ENCODE measurements around the gene NCAM2. TPM values are rescaled to one million over a fixed set of nuclear protein-coding genes. Genes with fewer than 3 reads are reported as not detected.

The NCAM2 gene
- total and polyA plus RNA-seq, 5 donors from 2014 or later: not detected

- peaks cover 0 to 2% of the 10 kb centered on the region in 2 experiments for H3K9me3 ChIP-seq (ENCODE audit: control insufficient read depth in 2 of 2, low read length in 2 of 2)
- no peaks in the 10 kb centered on the region for H3K4me1 ChIP-seq (ENCODE audit: control insufficient read depth, insufficient read depth, low read length, poor library complexity, severe bottlenecking)
- DNase-seq (no peak), ATAC-seq (ENCODE audit: low read depth in 2 of 2) (no peak)
- no peak overlapping the region for H3K27ac ChIP-seq (ENCODE audit: insufficient read depth, low read length, poor library complexity, severe bottlenecking)
- Mint-ChIP-seq H3K4me3 (no peak overlapping the region), H3K4me1 (no peaks in the 10 kb centered on the region), H3K9me3 (peaks cover 0 to 8% (median 2%) of the 10 kb centered on the region in 7 donors), H3K27ac (no peak overlapping the region), H3K27me3 (no peaks in the 10 kb centered on the region), H3K36me3 (no peaks in the 10 kb centered on the region)
- no peak overlapping the region for H3K4me3 ChIP-seq (ENCODE audit: low read depth, low read length)
- no peaks in the 10 kb centered on the region for H3K36me3 ChIP-seq (ENCODE audit: control insufficient read depth, insufficient read depth, low read length)
- no peaks in the 10 kb centered on the region for H3K27me3 ChIP-seq (ENCODE audit: control insufficient read depth, insufficient read depth, low read length)
Observed at GRCh38 chr21:21028275-21028820, 30.1 kb downstream of the NCAM2 start.

GRCh38 chr21:21029164-21029563 lies 31.0 kb downstream of the NCAM2 start:
- DNase-seq: no peak
- no peak overlapping the region for H3K4me3 Mint-ChIP-seq
- H3K36me3 ChIP-seq (ENCODE audit: control insufficient read depth, insufficient read depth, low read length): no peaks in the 10 kb centered on the region

GRCh38 chr21:21030311-21030710 lies 32.1 kb downstream of the NCAM2 start:
- Histone ChIP-seq H3K27me3 (ENCODE audit: control insufficient read depth, insufficient read depth, low read length) (no peaks in the 10 kb centered on the region), H3K9me3 (ENCODE audit: control insufficient read depth in 2 of 2, low read length in 2 of 2) (peaks cover 0 to 2% of the 10 kb centered on the region in 2 experiments), H3K4me1 (ENCODE audit: control insufficient read depth, insufficient read depth, low read length, poor library complexity, severe bottlenecking) (no peaks in the 10 kb centered on the region), H3K36me3 (ENCODE audit: control insufficient read depth, insufficient read depth, low read length) (no peaks in the 10 kb centered on the region), H3K4me3 (ENCODE audit: low read depth, low read length) (no peak overlapping the region), H3K27ac (ENCODE audit: insufficient read depth, low read length, poor library complexity, severe bottlenecking) (no peak overlapping the region)
- Mint-ChIP-seq H3K36me3 (no peaks in the 10 kb centered on the region), H3K4me1 (no peaks in the 10 kb centered on the region), H3K27ac (no peak overlapping the region), H3K4me3 (no peak overlapping the region), H3K9me3 (peaks cover 0 to 10% (median 2%) of the 10 kb centered on the region in 7 donors), H3K27me3 (no peaks in the 10 kb centered on the region)
- ATAC-seq (ENCODE audit: low read depth in 2 of 2): no peak
- no peak for DNase-seq

More at GRCh38 chr21:21029164-21029563, 31.0 kb downstream of the NCAM2 start:
- Mint-ChIP-seq H3K27me3 (no peaks in the 10 kb centered on the region), H3K9me3 (peaks cover 0 to 10% (median 2%) of the 10 kb centered on the region in 7 donors), H3K36me3 (no peaks in the 10 kb centered on the region), H3K4me1 (no peaks in the 10 kb centered on the region), H3K27ac (no peak overlapping the region)
- ATAC-seq (ENCODE audit: low read depth in 2 of 2): no peak
- Histone ChIP-seq H3K27me3 (ENCODE audit: control insufficient read depth, insufficient read depth, low read length) (no peaks in the 10 kb centered on the region), H3K27ac (ENCODE audit: insufficient read depth, low read length, poor library complexity, severe bottlenecking) (no peak overlapping the region), H3K4me1 (ENCODE audit: control insufficient read depth, insufficient read depth, low read length, poor library complexity, severe bottlenecking) (no peaks in the 10 kb centered on the region), H3K4me3 (ENCODE audit: low read depth, low read length) (no peak overlapping the region), H3K9me3 (ENCODE audit: control insufficient read depth in 2 of 2, low read length in 2 of 2) (peaks cover 0 to 2% of the 10 kb centered on the region in 2 experiments)

- no peak overlapping the region for H3K4me3 ChIP-seq (ENCODE audit: low read depth, low read length)
- Mint-ChIP-seq H3K27ac (no peak overlapping the region), H3K36me3 (no peaks in the 10 kb centered on the region), H3K27me3 (no peaks in the 10 kb centered on the region), H3K9me3 (peaks cover 0 to 14% (median 2%) of the 10 kb centered on the region in 7 donors), H3K4me1 (no peaks in the 10 kb centered on the region), H3K4me3 (no peak overlapping the region)
- no peak for DNase-seq
- H3K36me3 ChIP-seq (ENCODE audit: control insufficient read depth, insufficient read depth, low read length): no peaks in the 10 kb centered on the region
- no peak overlapping the region for H3K27ac ChIP-seq (ENCODE audit: insufficient read depth, low read length, poor library complexity, severe bottlenecking)
- no peaks in the 10 kb centered on the region for H3K27me3 ChIP-seq (ENCODE audit: control insufficient read depth, insufficient read depth, low read length)
- H3K4me1 ChIP-seq (ENCODE audit: control insufficient read depth, insufficient read depth, low read length, poor library complexity, severe bottlenecking): no peaks in the 10 kb centered on the region
- no peak for ATAC-seq (ENCODE audit: low read depth in 2 of 2)
- no peaks in the 10 kb centered on the region for H3K9me3 ChIP-seq (ENCODE audit: control insufficient read depth in 2 of 2, low read length in 2 of 2)
Observed at GRCh38 chr21:21034036-21034435, 35.8 kb downstream of the NCAM2 start.

- peaks cover 0 to 15% (median 3%) of the 10 kb centered on the region in 7 donors for H3K9me3 Mint-ChIP-seq
- no peaks in the 10 kb centered on the region for H3K36me3 Mint-ChIP-seq
- H3K36me3 ChIP-seq (ENCODE audit: control insufficient read depth, insufficient read depth, low read length): no peaks in the 10 kb centered on the region
- H3K27me3 ChIP-seq (ENCODE audit: control insufficient read depth, insufficient read depth, low read length): no peaks in the 10 kb centered on the region
- H3K4me1 ChIP-seq (ENCODE audit: control insufficient read depth, insufficient read depth, low read length, poor library complexity, severe bottlenecking): no peaks in the 10 kb centered on the region
- no peaks in the 10 kb centered on the region for H3K27me3 Mint-ChIP-seq
- H3K4me1 Mint-ChIP-seq: no peaks in the 10 kb centered on the region
- DNase-seq: no peak
- H3K27ac ChIP-seq (ENCODE audit: insufficient read depth, low read length, poor library complexity, severe bottlenecking): no peak overlapping the region
- H3K9me3 ChIP-seq (ENCODE audit: control insufficient read depth in 2 of 2, low read length in 2 of 2): peaks cover 0 to 2% of the 10 kb centered on the region in 2 experiments
- no peak for ATAC-seq (ENCODE audit: low read depth in 2 of 2)
- no peak overlapping the region for H3K4me3 Mint-ChIP-seq
- no peak overlapping the region for H3K27ac Mint-ChIP-seq
- H3K4me3 ChIP-seq (ENCODE audit: low read depth, low read length): no peak overlapping the region
Observed at GRCh38 chr21:21039624-21040170, 41.5 kb downstream of the NCAM2 start.

GRCh38 chr21:21045518-21045917 lies 47.3 kb downstream of the NCAM2 start:
- H3K4me3 ChIP-seq (ENCODE audit: low read depth, low read length): no peak overlapping the region
- H3K27me3 ChIP-seq (ENCODE audit: control insufficient read depth, insufficient read depth, low read length): no peaks in the 10 kb centered on the region
- H3K27ac ChIP-seq (ENCODE audit: insufficient read depth, low read length, poor library complexity, severe bottlenecking): no peak overlapping the region
- no peaks in the 10 kb centered on the region for H3K36me3 Mint-ChIP-seq
- no peaks in the 10 kb centered on the region for H3K36me3 ChIP-seq (ENCODE audit: control insufficient read depth, insufficient read depth, low read length)
- peaks cover 0 to 16% (median 5%) of the 10 kb centered on the region in 7 donors for H3K9me3 Mint-ChIP-seq
- H3K4me1 ChIP-seq (ENCODE audit: control insufficient read depth, insufficient read depth, low read length, poor library complexity, severe bottlenecking): no peaks in the 10 kb centered on the region
- DNase-seq: no peak
- no peaks in the 10 kb centered on the region for H3K4me1 Mint-ChIP-seq
- no peak overlapping the region for H3K27ac Mint-ChIP-seq
- no peaks in the 10 kb centered on the region for H3K9me3 ChIP-seq (ENCODE audit: control insufficient read depth in 2 of 2, low read length in 2 of 2)
- no peaks in the 10 kb centered on the region for H3K27me3 Mint-ChIP-seq
- no peak for ATAC-seq (ENCODE audit: low read depth in 2 of 2)
- H3K4me3 Mint-ChIP-seq: no peak overlapping the region

- Mint-ChIP-seq H3K36me3 (no peaks in the 10 kb centered on the region), H3K4me1 (no peaks in the 10 kb centered on the region), H3K4me3 (no peak overlapping the region), H3K27ac (no peak overlapping the region), H3K9me3 (peaks cover 0 to 16% (median 5%) of the 10 kb centered on the region in 7 donors), H3K27me3 (no peaks in the 10 kb centered on the region)
- ATAC-seq (ENCODE audit: low read depth in 2 of 2) (no peak), DNase-seq (no peak)
- Histone ChIP-seq H3K27me3 (ENCODE audit: control insufficient read depth, insufficient read depth, low read length) (no peaks in the 10 kb centered on the region), H3K4me1 (ENCODE audit: control insufficient read depth, insufficient read depth, low read length, poor library complexity, severe bottlenecking) (no peaks in the 10 kb centered on the region), H3K27ac (ENCODE audit: insufficient read depth, low read length, poor library complexity, severe bottlenecking) (no peak overlapping the region), H3K36me3 (ENCODE audit: control insufficient read depth, insufficient read depth, low read length) (no peaks in the 10 kb centered on the region), H3K9me3 (ENCODE audit: control insufficient read depth in 2 of 2, low read length in 2 of 2) (no peaks in the 10 kb centered on the region), H3K4me3 (ENCODE audit: low read depth, low read length) (no peak overlapping the region)
Observed at GRCh38 chr21:21046063-21046462, 47.9 kb downstream of the NCAM2 start.
